ENCODE data around the gene NSMCE4A. TPM values are rescaled to one million over a fixed set of nuclear protein-coding genes. Genes with fewer than 3 reads are reported as not detected.

NSMCE4A gene
- total RNA-seq (2022; extraction: Qiagen RNA extraction) = 56.9 to 63.4 TPM (median 60.3 TPM) in 5 replicates

GRCh38 chr10:121974535-121975294, at the start of gene NSMCE4A:
NSMCE4A (minus strand) TSS chr10:121975217; CDS start chr10:121975165, 52 bp downstream.

DNA sequence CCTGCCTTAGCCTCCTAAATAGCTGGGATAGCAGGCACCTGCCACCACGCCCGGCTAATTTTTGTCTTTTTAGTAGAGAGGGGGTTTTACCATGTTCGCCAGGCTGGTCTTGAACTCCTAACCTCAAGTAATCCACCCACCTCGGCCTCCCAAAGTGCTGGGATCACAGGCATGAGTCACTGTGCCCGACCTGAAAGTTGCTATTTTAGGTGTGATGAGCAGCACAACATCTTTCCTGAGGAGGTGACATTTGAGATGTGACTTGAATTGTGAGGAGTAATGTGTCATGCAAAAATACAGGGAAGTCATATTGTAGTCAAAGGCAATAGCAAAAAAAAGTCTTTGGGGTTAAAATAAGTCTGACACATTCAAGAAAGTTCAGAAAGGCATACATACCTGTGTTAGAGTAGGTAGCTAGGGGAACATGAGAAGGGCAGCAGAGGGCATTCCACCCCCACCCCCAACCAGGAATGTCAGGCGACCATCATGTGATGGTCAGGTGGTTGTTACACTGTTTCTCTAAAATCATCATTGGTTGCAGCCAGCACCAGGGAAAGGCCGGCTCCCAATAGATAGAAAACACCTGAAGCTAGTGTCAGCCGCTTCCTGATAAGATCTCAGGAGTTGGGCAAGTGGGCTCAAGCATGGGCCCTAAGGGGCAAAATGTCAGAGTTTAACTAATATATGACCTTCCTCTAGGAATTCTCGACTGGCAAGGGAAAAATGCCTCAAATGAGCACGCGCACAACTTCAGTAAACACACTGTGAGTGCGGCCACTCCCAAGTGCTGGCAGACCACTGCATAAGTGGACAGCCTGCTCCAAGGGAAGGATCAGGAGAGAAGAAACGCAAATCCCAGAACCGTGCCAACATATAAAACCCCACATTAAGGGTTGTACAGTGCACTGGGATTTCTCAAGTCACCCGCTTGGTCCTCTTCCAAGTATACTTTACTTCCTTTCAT, 13.6 kb upstream of the NSMCE4A start, which contains the start of gene TACC2:
Gene TACC2, plus strand, starts transcription at position 803 of the 964 bp plus-strand sequence. CDS start 32,819 bp downstream, outside the sequence.

GRCh38 chr10:121927841-121928527, 47.0 kb downstream of the NSMCE4A start, which contains the start of gene ATE1:
ATE1 (minus strand) TSS chr10:121928031; CDS start chr10:121927949, 82 bp downstream.

Other genes starting within 250 kb of the NSMCE4A start
- gene ATE1, start 47.2 kb downstream of the NSMCE4A start, total RNA-seq (2022; extraction: Qiagen RNA extraction) = 14.0 to 21.8 TPM (median 18.9 TPM) in 5 replicates
- gene TACC2, start 13.9 kb upstream of the NSMCE4A start, total RNA-seq (2022; extraction: Qiagen RNA extraction) = 74.2 to 86.6 TPM (median 79.2 TPM) in 5 replicates